DOHH2 (cell line): ENCODE results near the gene ACVR1B.
A peak's percentile ranks its signal among the peaks of the same experiment; 100 is the strongest.

ENCODE experiments used
- H3F3A ChIP-seq: fragments of 200-600 bp; sonication (generic), shearing (Covaris generic); 2 replicates; pipeline ENCODE4 v1.6.0; 2016; ENCODE audit warnings: antibody characterized with exemption, mild to moderate bottlenecking; ENCODE audit not compliant: control insufficient read depth, insufficient read depth
- H3K27ac ChIP-seq: fragments of 200-600 bp; sonication (generic); 2 replicates; pipeline ENCODE4 v1.5.1; 2014; ENCODE audit warnings: low read depth, mild to moderate bottlenecking, low read length, moderate library complexity
- H3K27me3 ChIP-seq: fragments of 200-600 bp; sonication (generic); 2 replicates; pipeline ENCODE4 v1.6.1; 2014; ENCODE audit warnings: mild to moderate bottlenecking, low read length, mixed read lengths; ENCODE audit not compliant: control insufficient read depth
- H3K36me3 ChIP-seq: fragments of 200-600 bp; sonication (generic); 2 replicates; pipeline ENCODE4 v1.6.1; 2014; ENCODE audit warnings: mild to moderate bottlenecking, low read length, moderate library complexity, mixed read lengths; ENCODE audit not compliant: control insufficient read depth
- H3K4me1 ChIP-seq: fragments of 200-600 bp; sonication (generic); 2 replicates; pipeline ENCODE4 v1.6.1; 2014; ENCODE audit warnings: mild to moderate bottlenecking, low read length, mixed read lengths; ENCODE audit not compliant: control insufficient read depth
- H3K4me2 ChIP-seq: fragments of 200-600 bp; sonication (generic); 2 replicates; pipeline ENCODE4 v1.6.0; 2014; ENCODE audit warnings: mild to moderate bottlenecking, low read length, moderate library complexity
- H3K4me3 ChIP-seq: fragments of 200-600 bp; sonication (generic); 2 replicates; pipeline ENCODE4 v1.5.1; 2014; ENCODE audit warnings: mild to moderate bottlenecking, low read length, mixed read lengths
- H3K79me2 ChIP-seq: fragments of 200-600 bp; sonication (generic); 2 replicates; pipeline ENCODE4 v1.6.1; 2014; ENCODE audit warnings: mild to moderate bottlenecking, low read length, mixed read lengths; ENCODE audit not compliant: control insufficient read depth
- H3K9me2 ChIP-seq: fragments of 200-600 bp; sonication (generic); replicated peaks from 2 replicates; pipeline ENCODE4 v1.6.1; 2014; ENCODE audit warnings: mild to moderate bottlenecking, low read length, mixed read lengths; ENCODE audit not compliant: control insufficient read depth
- H3K9me3 ChIP-seq: fragments of 200-600 bp; sonication (generic); 2 replicates; pipeline ENCODE4 v1.6.1; 2014; ENCODE audit warnings: antibody characterized with exemption, low read length, mixed read lengths; ENCODE audit not compliant: control insufficient read depth, insufficient read depth
- H4K20me1 ChIP-seq: fragments of 200-600 bp; sonication (generic); 2 replicates; pipeline ENCODE4 v1.6.0; 2014; ENCODE audit warnings: low read depth, mild to moderate bottlenecking, antibody characterized with exemption, low read length, moderate library complexity; ENCODE audit not compliant: control insufficient read depth, insufficient read depth
- EZH2phosphoT487 ChIP-seq: fragments of 200-600 bp; sonication (generic); IDR thresholded peaks from 2 replicates; pipeline ENCODE4 v1.6.1; 2017; ENCODE audit warnings: borderline replicate concordance, mild to moderate bottlenecking, antibody characterized with exemption, low read length, moderate library complexity, mixed read lengths
- TF ChIP-seq, protein P1 (sequence below): fragments of 200-600 bp; sonication (generic); IDR thresholded peaks from one replicate; pipeline ENCODE4 v1.5.1; 2014; ENCODE audit warnings: antibody characterized with exemption, mild to moderate bottlenecking, low read depth, low read length; ENCODE audit not compliant: poor library complexity, severe bottlenecking

Gene ACVR1B

DNA sequence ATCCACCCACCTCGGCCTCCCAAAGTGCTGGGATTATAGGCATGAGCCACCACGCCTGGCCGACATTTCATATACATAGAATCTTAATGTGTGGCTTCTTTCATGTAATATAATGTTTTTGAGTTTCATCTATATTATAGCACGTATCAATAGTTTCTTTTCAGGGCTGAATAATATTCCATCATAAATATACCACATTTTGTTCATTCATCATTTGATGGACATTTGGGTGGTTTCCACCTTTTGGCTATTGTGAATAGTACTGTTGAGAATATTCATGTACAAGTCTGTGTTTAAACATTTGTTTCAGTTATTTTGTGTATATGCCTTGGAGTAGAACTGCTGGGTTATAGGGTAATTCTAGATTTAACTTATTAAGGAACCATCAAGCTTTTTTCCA lies 12.0 kb downstream of the ACVR1B start:
- H4K20me1 ChIP-seq, result no peaks in the 10 kb centered on the region
- no peaks in the 10 kb centered on the region for H3K9me3 ChIP-seq
- 0 out of 2 replicates have a peak, but pooled peaks cover 4% of the 10 kb centered on the region for H3F3A ChIP-seq
- no peak overlapping the region for H3K4me2 ChIP-seq
- H3K27ac ChIP-seq, result no peak overlapping the region
- H3K4me1 ChIP-seq, result peaks cover 7% of the 10 kb centered on the region; the same call in 1 of the 2 replicates
- peaks cover 6% of the 10 kb centered on the region for H3K36me3 ChIP-seq
- no peaks in the 10 kb centered on the region for H3K9me2 ChIP-seq
- H3K4me3 ChIP-seq, result no peak overlapping the region
- H3K27me3 ChIP-seq, result no peaks in the 10 kb centered on the region
- peaks cover 45% of the 10 kb centered on the region for H3K79me2 ChIP-seq
- TF ChIP-seq, protein P1, sequence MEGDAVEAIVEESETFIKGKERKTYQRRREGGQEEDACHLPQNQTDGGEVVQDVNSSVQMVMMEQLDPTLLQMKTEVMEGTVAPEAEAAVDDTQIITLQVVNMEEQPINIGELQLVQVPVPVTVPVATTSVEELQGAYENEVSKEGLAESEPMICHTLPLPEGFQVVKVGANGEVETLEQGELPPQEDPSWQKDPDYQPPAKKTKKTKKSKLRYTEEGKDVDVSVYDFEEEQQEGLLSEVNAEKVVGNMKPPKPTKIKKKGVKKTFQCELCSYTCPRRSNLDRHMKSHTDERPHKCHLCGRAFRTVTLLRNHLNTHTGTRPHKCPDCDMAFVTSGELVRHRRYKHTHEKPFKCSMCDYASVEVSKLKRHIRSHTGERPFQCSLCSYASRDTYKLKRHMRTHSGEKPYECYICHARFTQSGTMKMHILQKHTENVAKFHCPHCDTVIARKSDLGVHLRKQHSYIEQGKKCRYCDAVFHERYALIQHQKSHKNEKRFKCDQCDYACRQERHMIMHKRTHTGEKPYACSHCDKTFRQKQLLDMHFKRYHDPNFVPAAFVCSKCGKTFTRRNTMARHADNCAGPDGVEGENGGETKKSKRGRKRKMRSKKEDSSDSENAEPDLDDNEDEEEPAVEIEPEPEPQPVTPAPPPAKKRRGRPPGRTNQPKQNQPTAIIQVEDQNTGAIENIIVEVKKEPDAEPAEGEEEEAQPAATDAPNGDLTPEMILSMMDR, result no peak
- TF ChIP-seq EZH2phosphoT487, result no peak

DNA sequence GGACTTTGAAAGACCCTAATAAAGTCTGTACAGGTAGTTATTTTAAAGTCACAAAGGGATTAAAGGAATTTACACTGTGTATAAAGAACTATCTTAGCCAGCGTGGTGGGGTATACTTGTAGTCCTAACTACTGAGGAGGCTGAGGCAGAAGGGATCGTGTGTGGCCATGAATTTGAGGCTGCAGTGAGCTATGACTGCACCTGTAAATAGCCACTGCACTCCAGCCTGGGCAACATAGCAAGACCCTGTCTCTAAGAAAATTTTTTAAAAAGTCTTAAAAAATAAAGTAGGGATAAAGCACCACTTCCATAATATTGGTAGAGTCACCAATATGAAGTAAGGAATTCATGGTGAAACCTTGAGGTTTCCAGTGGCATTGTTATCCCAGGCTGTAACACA lies 18.1 kb downstream of the ACVR1B start:
- H3K27me3 ChIP-seq, result no peaks in the 10 kb centered on the region
- H3K4me2 ChIP-seq, result no peak overlapping the region
- peaks cover 49% of the 10 kb centered on the region for H3K79me2 ChIP-seq
- no peaks in the 10 kb centered on the region for H3K9me3 ChIP-seq
- peaks cover 18% of the 10 kb centered on the region for H4K20me1 ChIP-seq
- no peak for TF ChIP-seq EZH2phosphoT487
- TF ChIP-seq, protein P1, result no peak
- H3K27ac ChIP-seq, result no peak overlapping the region
- H3K4me1 ChIP-seq, result peaks cover 27% of the 10 kb centered on the region
- H3K4me3 ChIP-seq, result no peak overlapping the region
- H3K36me3 ChIP-seq, result no peaks in the 10 kb centered on the region
- H3K9me2 ChIP-seq, result no peaks in the 10 kb centered on the region
- H3F3A ChIP-seq, result peaks cover 5% of the 10 kb centered on the region

DNA sequence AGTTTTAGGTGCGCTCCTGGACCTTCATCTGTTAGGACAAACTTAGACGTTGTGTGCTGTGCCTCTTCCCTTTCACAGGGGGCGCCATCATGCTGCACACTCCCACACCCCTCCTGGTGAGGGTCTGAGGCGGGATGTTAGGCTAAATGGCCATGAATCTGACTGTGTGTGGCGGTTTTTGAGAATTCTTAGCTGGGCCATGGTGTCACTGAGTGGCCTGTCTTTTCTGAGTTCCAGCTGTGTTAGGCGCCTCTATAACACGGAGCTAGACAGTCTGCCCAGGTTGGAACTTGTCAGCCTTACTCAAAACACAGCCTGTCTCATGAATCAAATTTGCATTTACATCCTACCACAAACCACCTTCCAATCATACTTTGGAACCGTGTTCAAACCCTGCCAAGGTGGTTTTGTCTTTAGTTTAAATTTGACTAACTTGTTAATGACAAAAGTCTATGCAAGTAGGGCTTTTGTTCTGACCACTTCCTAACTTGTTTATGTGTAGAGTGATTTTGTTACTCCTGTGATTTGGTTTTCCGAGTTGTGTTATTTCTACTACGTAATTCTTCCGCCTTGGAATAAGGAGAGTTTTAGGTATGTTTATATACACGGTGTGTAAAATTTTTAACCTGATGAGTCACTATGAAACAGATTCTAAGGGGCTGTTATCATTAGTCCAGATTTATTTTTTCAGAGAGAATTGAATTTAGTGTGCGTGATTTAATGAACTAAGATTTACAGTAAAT lies 19.6 kb downstream of the ACVR1B start:
- Histone ChIP-seq H3K4me2 (peak overlapping the region; percentile 61), H3K27me3 (no peaks in the 10 kb centered on the region), H3K36me3 (peaks cover 3% of the 10 kb centered on the region; the same call in 1 of the 2 replicates), H3K9me3 (no peaks in the 10 kb centered on the region), H4K20me1 (peaks cover 19% of the 10 kb centered on the region), H3K27ac (no peak overlapping the region), H3K4me1 (peaks cover 27% of the 10 kb centered on the region), H3K79me2 (peaks cover 42% of the 10 kb centered on the region), H3K4me3 (peak overlapping the region; percentile 54), H3K9me2 (no peaks in the 10 kb centered on the region), H3F3A (peaks cover 5% of the 10 kb centered on the region)
- TF ChIP-seq EZH2phosphoT487, result no peak
- TF ChIP-seq, protein P1, result peak; percentile 93
